Measurements from ENCODE around the gene SPSB4. TPM values are rescaled to one million over a fixed set of nuclear protein-coding genes. Genes with fewer than 3 reads are reported as not detected.
"Not testable (repeated sequence)": the region's sequence is repeated elsewhere in the genome, so short reads cannot be mapped to it uniquely, and the experiment has no call there.

Gene SPSB4
- total RNA-seq, 4 donors from 2014 or later: 3.5 TPM; not detected in 3

DNA sequence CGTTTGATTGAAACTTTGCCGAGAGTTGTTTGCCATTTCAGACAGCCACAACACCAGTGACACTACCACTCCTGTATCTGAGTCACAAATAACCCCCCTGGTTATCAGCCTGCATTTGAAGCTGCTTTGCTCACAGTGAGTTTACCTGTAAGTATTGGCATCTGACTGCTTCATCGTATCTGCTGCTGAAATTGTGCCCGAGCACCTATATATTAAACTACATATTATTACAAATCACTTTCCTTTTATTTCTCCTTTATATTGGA is 39.2 kb upstream of the SPSB4 start:
- Histone ChIP-seq H3K9me3 (no peaks in the 10 kb centered on the region), H3K27me3 (no peaks in the 10 kb centered on the region), H3K4me1 (no peaks in the 10 kb centered on the region), H3K27ac (no peak overlapping the region), H3K4me3 (no peak overlapping the region), H3K36me3 (no peaks in the 10 kb centered on the region)
- intact Hi-C loops (cut with DNase I; ENCODE audit: low total_unique reads): no loop called here
- TF ChIP-seq, protein P1, sequence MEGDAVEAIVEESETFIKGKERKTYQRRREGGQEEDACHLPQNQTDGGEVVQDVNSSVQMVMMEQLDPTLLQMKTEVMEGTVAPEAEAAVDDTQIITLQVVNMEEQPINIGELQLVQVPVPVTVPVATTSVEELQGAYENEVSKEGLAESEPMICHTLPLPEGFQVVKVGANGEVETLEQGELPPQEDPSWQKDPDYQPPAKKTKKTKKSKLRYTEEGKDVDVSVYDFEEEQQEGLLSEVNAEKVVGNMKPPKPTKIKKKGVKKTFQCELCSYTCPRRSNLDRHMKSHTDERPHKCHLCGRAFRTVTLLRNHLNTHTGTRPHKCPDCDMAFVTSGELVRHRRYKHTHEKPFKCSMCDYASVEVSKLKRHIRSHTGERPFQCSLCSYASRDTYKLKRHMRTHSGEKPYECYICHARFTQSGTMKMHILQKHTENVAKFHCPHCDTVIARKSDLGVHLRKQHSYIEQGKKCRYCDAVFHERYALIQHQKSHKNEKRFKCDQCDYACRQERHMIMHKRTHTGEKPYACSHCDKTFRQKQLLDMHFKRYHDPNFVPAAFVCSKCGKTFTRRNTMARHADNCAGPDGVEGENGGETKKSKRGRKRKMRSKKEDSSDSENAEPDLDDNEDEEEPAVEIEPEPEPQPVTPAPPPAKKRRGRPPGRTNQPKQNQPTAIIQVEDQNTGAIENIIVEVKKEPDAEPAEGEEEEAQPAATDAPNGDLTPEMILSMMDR (IDR thresholded peaks at IDR 0.05): no peak
- no peak for TF ChIP-seq POLR2A (IDR thresholded peaks at IDR 0.05)
- DNase-seq: no peak

GRCh38 chr3:141012571-141012970 is 38.6 kb upstream of the SPSB4 start:
- DNase-seq: no peak
- H3K36me3 ChIP-seq: no peaks in the 10 kb centered on the region
- H3K4me1 ChIP-seq: no peaks in the 10 kb centered on the region
- H3K27me3 ChIP-seq: no peaks in the 10 kb centered on the region
- no peak overlapping the region for H3K27ac ChIP-seq
- no peak overlapping the region for H3K4me3 ChIP-seq
- H3K9me3 ChIP-seq: no peaks in the 10 kb centered on the region
- no peak for TF ChIP-seq POLR2A (IDR thresholded peaks at IDR 0.05)
- TF ChIP-seq, protein P1 (IDR thresholded peaks at IDR 0.05): no peak
- intact Hi-C loops (cut with DNase I; ENCODE audit: low total_unique reads): no loop called here

DNA sequence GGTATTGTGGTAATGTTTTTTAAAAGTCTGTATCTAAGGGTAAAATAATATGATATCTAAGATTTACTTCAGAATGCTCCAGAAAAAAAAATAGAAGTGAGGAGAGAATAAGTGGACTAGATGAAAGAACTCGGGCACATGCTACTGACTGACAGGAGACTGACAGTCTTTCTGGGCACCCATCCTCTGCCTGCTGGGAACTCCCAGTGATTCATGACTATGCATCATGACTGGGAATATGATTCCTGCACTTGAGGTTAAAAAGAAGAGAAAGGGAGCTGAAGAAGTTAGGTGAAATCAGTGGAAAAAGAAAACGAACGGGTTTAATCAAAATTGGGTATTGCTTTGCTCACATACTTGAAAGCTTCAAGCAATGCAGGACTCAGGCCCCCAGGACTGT is 35.7 kb upstream of the SPSB4 start:
- no peaks in the 10 kb centered on the region for H3K9me3 ChIP-seq
- H3K27ac ChIP-seq: no peak overlapping the region
- H3K4me3 ChIP-seq: no peak overlapping the region
- H3K36me3 ChIP-seq: no peaks in the 10 kb centered on the region
- intact Hi-C loops (cut with DNase I; ENCODE audit: low total_unique reads): no loop called here
- DNase-seq: no peak
- H3K4me1 ChIP-seq: no peaks in the 10 kb centered on the region
- TF ChIP-seq, protein P1 (IDR thresholded peaks at IDR 0.05): no peak
- no peak for TF ChIP-seq POLR2A (IDR thresholded peaks at IDR 0.05)
- H3K27me3 ChIP-seq: no peaks in the 10 kb centered on the region

- H3K4me1 ChIP-seq; H3K9me3 ChIP-seq; H3K4me3 ChIP-seq; intact Hi-C loops (cut with DNase I; ENCODE audit: low total_unique reads); DNase-seq; H3K27ac ChIP-seq; H3K27me3 ChIP-seq; H3K36me3 ChIP-seq: not testable (repeated sequence)
Observed at GRCh38 chr3:141017366-141018322, 33.5 kb upstream of the SPSB4 start.

DNA sequence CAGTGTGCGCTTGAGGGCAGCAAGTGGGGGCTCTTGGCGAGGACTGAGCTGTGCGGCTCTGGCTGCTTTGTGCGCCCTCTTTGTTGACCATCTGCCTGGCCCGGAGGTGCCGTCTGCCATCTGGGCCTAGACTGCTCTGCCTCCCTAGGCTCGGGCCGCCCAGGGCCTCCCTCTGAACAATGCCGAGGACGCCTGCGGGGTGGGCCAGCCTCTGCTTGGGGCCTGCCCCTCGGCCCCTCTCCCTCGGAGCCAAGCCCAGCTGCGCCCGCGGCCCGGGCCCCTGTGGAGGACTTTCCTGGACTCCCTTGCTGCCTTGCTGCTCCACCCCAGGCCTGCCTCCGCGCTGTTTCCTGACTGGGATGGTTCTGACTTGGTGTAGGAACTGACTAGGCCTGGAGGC is 31.9 kb upstream of the SPSB4 start:
- H3K27ac ChIP-seq: no peak overlapping the region
- H3K36me3 ChIP-seq: no peaks in the 10 kb centered on the region
- no peaks in the 10 kb centered on the region for H3K27me3 ChIP-seq
- no peaks in the 10 kb centered on the region for H3K4me1 ChIP-seq
- intact Hi-C loops (cut with DNase I; ENCODE audit: low total_unique reads): no loop called here
- DNase-seq: no peak
- TF ChIP-seq, protein P1 (IDR thresholded peaks at IDR 0.05): no peak
- no peak for TF ChIP-seq POLR2A (IDR thresholded peaks at IDR 0.05)
- H3K9me3 ChIP-seq: no peaks in the 10 kb centered on the region
- H3K4me3 ChIP-seq: no peak overlapping the region

Measured in uterus (tissue), 4 donors.